GM12878 (cell line): ENCODE measurements around the gene TRIM41. TPM values are rescaled to one million over a fixed set of nuclear protein-coding genes. Genes with fewer than 3 reads are reported as not detected.

Experiments
- ATAC-seq: fragments of 200-7000 bp; cut with Tn5 transposase; 3 replicates; pipeline ENCODE4 v1.9.1; 2020; ENCODE audit warnings: mild to moderate bottlenecking, moderate library complexity
- BruUV-seq: library from RNA; stranded (reverse); fragments of 400-500 nt; replicated peaks from 2 replicates; lab custom pipeline; 2021; lab: Mats Ljungman, UMichigan
- CTCF ChIA-PET: fragments of 300-600 bp; sonication (Branson Sonifier 250); formaldehyde crosslinking; extraction: SDS; loops from one replicate; lab custom pipeline; 2021; ENCODE audit warnings: inconsistent platforms; lab: Yijun Ruan, JAX
- POLR2A ChIA-PET: fragments of 350-600 bp; formaldehyde crosslinking; extraction: SDS; loops from one replicate; lab custom pipeline; 2021; ENCODE audit warnings: inconsistent platforms; lab: Charles Lee
- RAD21 ChIA-PET: fragments of 300-600 bp; sonication (Branson Sonifier 250); formaldehyde crosslinking; loops from one replicate; lab custom pipeline; 2023; ENCODE audit warnings: antibody characterized with exemption; ENCODE audit not compliant: unreplicated experiment; lab: Charles Lee
- SMC1A ChIA-PET: fragments of 300-600 bp; sonication (Branson Sonifier 250); formaldehyde crosslinking; loops from one replicate; lab custom pipeline; 2023; ENCODE audit not compliant: unreplicated experiment, uncharacterized antibody; lab: Charles Lee
- DNase-seq: peaks from one replicate; pipeline ENCODE4 v3.0.0-alpha.2; 2011; ENCODE audit warnings: low read depth, low spot score
- FAIRE-seq: peaks from 3 replicates; lab custom pipeline; 2011; peaks lifted over from hg19 to GRCh38; lab: Jason Lieb, UNC
- H2AFZ ChIP-seq: 2 replicates; pipeline ENCODE4 v1.6.0; 2011; ENCODE audit warnings: low read depth, low read length, control low read depth; ENCODE audit not compliant: control insufficient read depth
- H3K27ac ChIP-seq: 2 replicates; pipeline ENCODE4 v1.5.1; 2011; ENCODE audit warnings: control low read depth; ENCODE audit not compliant: control insufficient read depth, insufficient read depth
- H3K27me3 ChIP-seq, 2 experiments: replicated peaks in 1 of 2; 2 replicates each; pipeline versions ENCODE4 v1.6.0 to v1.6.1; 2011; ENCODE audit warnings: low read length in 1 of 2; ENCODE audit not compliant: control insufficient read depth in 2 of 2, insufficient read depth in 2 of 2
- H3K36me3 ChIP-seq, 2 experiments: 2 replicates each; pipeline ENCODE4 v1.5.1; 2011; ENCODE audit warnings: low read length in 1 of 2; ENCODE audit not compliant: control insufficient read depth in 2 of 2, insufficient read depth in 2 of 2
- H3K4me1 ChIP-seq: 2 replicates; pipeline ENCODE4 v1.6.1; 2011; ENCODE audit warnings: mild to moderate bottlenecking, low read length, moderate library complexity, mixed read lengths; ENCODE audit not compliant: control insufficient read depth, insufficient read depth
- H3K4me2 ChIP-seq: 2 replicates; pipeline ENCODE4 v1.6.0; 2011; ENCODE audit warnings: control low read depth; ENCODE audit not compliant: control insufficient read depth, insufficient read depth
- H3K4me3 ChIP-seq: fragments of 200-600 bp; sonication (generic); 2 replicates; pipeline ENCODE4 v1.5.1; 2016
- H3K79me2 ChIP-seq: 2 replicates; pipeline ENCODE4 v1.6.0; 2011; ENCODE audit warnings: low read length; ENCODE audit not compliant: control insufficient read depth, insufficient read depth
- H3K9ac ChIP-seq: 2 replicates; pipeline ENCODE4 v1.8.0; 2011; ENCODE audit warnings: low read length, control low read depth, mixed read lengths; ENCODE audit not compliant: control insufficient read depth, insufficient read depth
- H3K9me3 ChIP-seq: replicated peaks from 3 replicates; pipeline ENCODE4 v1.5.1; 2011; ENCODE audit warnings: mild to moderate bottlenecking, low read length; ENCODE audit not compliant: control insufficient read depth, insufficient read depth
- H4K20me1 ChIP-seq: 2 replicates; pipeline ENCODE4 v1.6.0; 2011; ENCODE audit not compliant: control insufficient read depth, insufficient read depth
- ASH2L ChIP-seq: fragments of 300-600, 200-600 bp; sonication (generic); IDR thresholded peaks from 2 replicates; pipeline ENCODE4 v1.6.1; 2017; ENCODE audit warnings: low read depth, mild to moderate bottlenecking, borderline replicate concordance
- BMI1 ChIP-seq: fragments of 450-650 bp; IDR thresholded peaks from 2 replicates; pipeline ENCODE4 v1.6.1; 2016; ENCODE audit warnings: mild to moderate bottlenecking, moderate library complexity, borderline replicate concordance
- CEBPZ ChIP-seq: fragments of 150-350 bp; IDR thresholded peaks from 2 replicates; pipeline ENCODE4 v1.6.1; 2016; ENCODE audit warnings: low read depth, low read length
- CTCF ChIP-seq, 3 experiments: IDR thresholded peaks in 2 of 3; conservative IDR thresholded peaks in 1 of 3; 2 replicates each; pipeline ENCODE4 v1.5.1; 2011; ENCODE audit warnings: low read depth in 3 of 3, low read length in 3 of 3, mild to moderate bottlenecking in 3 of 3, control low read depth in 2 of 3, moderate library complexity in 2 of 3, inconsistent platforms in 1 of 3, mixed read lengths in 1 of 3; ENCODE audit not compliant: control insufficient read depth in 2 of 3, insufficient read depth in 1 of 3; ENCODE audit errors: extremely low read depth in 1 of 3
- EGR1 ChIP-seq, 2 experiments: IDR thresholded peaks; 1 replicate in 1 of 2; 2 replicates in 1 of 2; pipeline ENCODE4 v1.6.1; 2011 to 2012; ENCODE audit warnings: low read depth in 2 of 2, low read length in 2 of 2, borderline replicate concordance in 1 of 2, mild to moderate bottlenecking in 1 of 2, moderate library complexity in 1 of 2
- EP300 ChIP-seq, 2 experiments: fragments of 150-350 bp in 1 of 2; IDR thresholded peaks; 2 replicates each; pipeline ENCODE4 v1.6.1; 2011 to 2012; ENCODE audit warnings: low read depth in 2 of 2, low read length in 2 of 2, borderline replicate concordance in 1 of 2, improper control_type of control experiment in 1 of 2, inconsistent platforms in 1 of 2; ENCODE audit not compliant: control insufficient read depth in 1 of 2
- FOXK2 ChIP-seq: fragments of 450-650 bp; IDR thresholded peaks from 2 replicates; pipeline ENCODE4 v1.6.1; 2017; ENCODE audit warnings: mild to moderate bottlenecking, moderate library complexity
- HDGF ChIP-seq: fragments of 450-650 bp; IDR thresholded peaks from 2 replicates; pipeline ENCODE4 v1.6.1; 2016; ENCODE audit warnings: antibody characterized with exemption
- KDM1A ChIP-seq: fragments of 200-600 bp; sonication (generic); IDR thresholded peaks from 2 replicates; pipeline ENCODE4 v1.6.1; 2016; ENCODE audit warnings: borderline replicate concordance
- POLR2A ChIP-seq: IDR thresholded peaks from 2 replicates; pipeline ENCODE4 v1.6.1; 2011; ENCODE audit warnings: low read depth, mild to moderate bottlenecking, low read length
- SMAD5 ChIP-seq: IDR thresholded peaks from 2 replicates; pipeline ENCODE4 v1.6.1; 2016; ENCODE audit warnings: antibody characterized with exemption, low read depth
- YY1 ChIP-seq: IDR thresholded peaks from 2 replicates; pipeline ENCODE4 v1.6.1; 2011; ENCODE audit warnings: low read depth, mild to moderate bottlenecking, low read length
- WGBS: methylation state at CpG from one replicate; pipeline ENCODE4 v1.1.6; 2016; ENCODE audit warnings: low lambda C conversion rate; ENCODE audit not compliant: insufficient replicate concordance, insufficient coverage; ENCODE audit errors: missing lambda C conversion rate; 5-methylcytosine and 5-hydroxymethylcytosine counted together
- in situ Hi-C: fragments of 300-500 bp; cut with MboI; formaldehyde crosslinking; loops from 9 replicates; pipeline ENCODE4 v1.14.3; 2018; ENCODE audit warnings: mixed read lengths
- intact Hi-C: fragments of 100-400 bp; cut with micrococcal nuclease; formaldehyde crosslinking; loops from one replicate; pipeline ENCODE4 v1.14.2; 2022; ENCODE audit not compliant: unreplicated experiment
- polyA plus RNA-seq, 11 experiments: library from polyadenylated mRNA; depleted of rRNA in 4 of 11; unstranded in 6 of 11; stranded (reverse) in 5 of 11; fragments of >200 nt; fragmentation: Nextera tagmentation in 4 of 11; fragmentation: Illumina TruSeq in 1 of 11; extraction: Ambion mirVana in 4 of 11; extraction: Trizol in 1 of 11; gene quantifications; 1 replicate in 1 of 11; 2 replicates in 10 of 11; pipeline versions ENCODE4 v1.2.1 to v1.2.3, GENCODE V29; 2011 to 2016; ENCODE audit warnings: inconsistent platforms in 2 of 11, missing spikeins in 2 of 11, low read depth in 1 of 11
- total RNA-seq, 4 experiments: library from RNA; depleted of rRNA in 3 of 4; stranded (reverse); fragments of >200 nt in 3 of 4; fragmentation: Illumina TruSeq in 1 of 4; extraction: Trizol in 1 of 4; gene quantifications; 2 replicates each; pipeline versions ENCODE4 v1.2.1 to v1.2.3, GENCODE V29; 2013 to 2021

Gene TRIM41
- total and polyA plus RNA-seq, 10 of the 15 experiments (the other 5 are each of a cell fraction or from before 2014, with no cell fraction given): 1.0 to 28.9 (median 10.6) TPM

GRCh38 chr5:181194489-181195248 lies 28.4 kb upstream of the TRIM41 start:
- ChIA-PET SMC1A (interaction anchor here (3.5 kb wide), 1 partner anchor 11 kb away, joined by 32 read pairs; the partner anchor contains the start of gene TRIM7), CTCF (interaction anchor here (7.6 kb wide), 1 partner anchor 10 kb away, joined by 96 read pairs; the partner anchor contains the start of gene TRIM7), RAD21 (interaction anchor here (6.9 kb wide), 1 partner anchor 12 kb away, joined by 72 read pairs; the partner anchor contains the start of gene TRIM7), POLR2A (interaction anchor here (0.5 kb wide), 1 partner anchor 685 kb away, joined by 3 read pairs; no protein-coding TSS in a partner anchor)
- no peaks in the 10 kb centered on the region for H3K27me3 ChIP-seq
- intact Hi-C loops (no loop called here), in situ Hi-C loops (no loop called here)
- H3K4me2 ChIP-seq: no peak overlapping the region
- TF ChIP-seq CEBPZ: no peak
- TF ChIP-seq BMI1: no peak
- no peak for TF ChIP-seq HDGF
- TF ChIP-seq KDM1A: no peak
- no peak for TF ChIP-seq POLR2A
- no peak for TF ChIP-seq EGR1 (IDR thresholded peaks at IDR 0.05; ENCODE audit: borderline replicate concordance in 1 of 2, low read depth in 2 of 2, low read length in 2 of 2)
- TF ChIP-seq ASH2L: no peak
- no peak for TF ChIP-seq EP300 (IDR thresholded peaks at IDR 0.05; ENCODE audit: borderline replicate concordance in 1 of 2, control insufficient read depth in 1 of 2, low read depth in 2 of 2, low read length in 2 of 2)
- TF ChIP-seq FOXK2: no peak
- TF ChIP-seq CTCF (IDR thresholded peaks at IDR 0.05 in 2 of 3, conservative IDR thresholded peaks at IDR 0.05 in 1 of 3; ENCODE audit: control insufficient read depth in 2 of 3, extremely low read depth in 1 of 3, insufficient read depth in 1 of 3, low read depth in 3 of 3, low read length in 3 of 3): no peak
- no peak for TF ChIP-seq YY1
- no peak for TF ChIP-seq SMAD5
- no TSS peak for BruUV-seq
- H3K4me3 ChIP-seq: no peak overlapping the region
- ATAC-seq (no peak), DNase-seq (no peak), FAIRE-seq (no peak)
- no peaks in the 10 kb centered on the region for H3K9me3 ChIP-seq
- H3K9ac ChIP-seq: no peak overlapping the region
- no peaks in the 10 kb centered on the region; the same call in 1 of the 2 replicates for H3K79me2 ChIP-seq
- no peak overlapping the region for H2AFZ ChIP-seq
- H3K27ac ChIP-seq: no peak overlapping the region
- WGBS: 88% methylated on average over 19 of the region's 21 CpGs
- H3K4me1 ChIP-seq: peaks cover 22% of the 10 kb centered on the region
- no peaks in the 10 kb centered on the region for H3K36me3 ChIP-seq
- no peaks in the 10 kb centered on the region for H4K20me1 ChIP-seq
